H9 (cell line): ENCODE data around the gene NOP53. TPM values are rescaled to one million over a fixed set of nuclear protein-coding genes. Genes with fewer than 3 reads are reported as not detected.
A peak's percentile ranks its signal among the peaks of the same experiment; 100 is the strongest.

Experiments
- DNase-seq: peaks from one replicate; pipeline ENCODE4 v3.0.0-alpha.2; 2017
- H2AFZ ChIP-seq: one replicate; pipeline ENCODE4 v1.6.1; 2013; ENCODE audit warnings: mild to moderate bottlenecking, low read length, control low read depth, moderate library complexity
- H2AK5ac ChIP-seq: 2 replicates; pipeline ENCODE4 v1.6.1; 2013; ENCODE audit warnings: low read length, control low read depth, mixed read lengths; ENCODE audit not compliant: insufficient read length
- H2BK120ac ChIP-seq: one replicate; pipeline ENCODE4 v1.6.1; 2013; ENCODE audit warnings: low read depth, mild to moderate bottlenecking, low read length, control low read depth, inconsistent platforms; ENCODE audit not compliant: poor library complexity, severe bottlenecking
- H2BK12ac ChIP-seq: 2 replicates; pipeline ENCODE4 v1.6.1; 2013; ENCODE audit warnings: low read length, control low read depth, mixed read lengths, low read depth; ENCODE audit not compliant: insufficient read length
- H2BK15ac ChIP-seq: 2 replicates; pipeline ENCODE4 v1.6.1; 2013; ENCODE audit warnings: low read depth, low read length, control low read depth
- H2BK20ac ChIP-seq: one replicate; pipeline ENCODE4 v1.6.1; 2013; ENCODE audit warnings: low read depth, mild to moderate bottlenecking, low read length, control low read depth, inconsistent platforms; ENCODE audit not compliant: poor library complexity, severe bottlenecking
- H2BK5ac ChIP-seq: 2 replicates; pipeline ENCODE4 v1.6.1; 2013; ENCODE audit warnings: low read length, control low read depth, mixed read lengths; ENCODE audit not compliant: insufficient read length
- H3K14ac ChIP-seq: 2 replicates; pipeline ENCODE4 v1.6.1; 2013; ENCODE audit warnings: low read length, control low read depth; ENCODE audit not compliant: insufficient read depth
- H3K18ac ChIP-seq: 2 replicates; pipeline ENCODE4 v1.6.1; 2013; ENCODE audit warnings: low read depth, mild to moderate bottlenecking, mixed read lengths, low read length, control low read depth; ENCODE audit not compliant: insufficient read length
- H3K23ac ChIP-seq: 2 replicates; pipeline ENCODE4 v1.6.1; 2013; ENCODE audit warnings: low read length, control low read depth, mixed read lengths, low read depth; ENCODE audit not compliant: insufficient read length
- H3K23me2 ChIP-seq: 2 replicates; pipeline ENCODE4 v1.6.1; 2013; ENCODE audit warnings: low read depth, mild to moderate bottlenecking, mixed read lengths, low read length, control low read depth; ENCODE audit not compliant: insufficient read length, poor library complexity, severe bottlenecking
- H3K27ac ChIP-seq: 2 replicates; pipeline ENCODE4 v1.5.1; 2013; ENCODE audit warnings: low read length, control low read depth, mixed read lengths, low read depth; ENCODE audit not compliant: insufficient read length
- H3K27me3 ChIP-seq: 2 replicates; pipeline ENCODE4 v1.6.1; 2013; ENCODE audit warnings: low read length, control low read depth, inconsistent platforms; ENCODE audit not compliant: insufficient read depth
- H3K4ac ChIP-seq: 2 replicates; pipeline ENCODE4 v1.6.1; 2013; ENCODE audit warnings: low read depth, mild to moderate bottlenecking, control low read depth, inconsistent platforms, low read length, moderate library complexity
- H3K4me1 ChIP-seq: 2 replicates; pipeline ENCODE4 v1.6.1; 2013; ENCODE audit warnings: low read length, control low read depth, inconsistent platforms; ENCODE audit not compliant: insufficient read depth
- H3K4me2 ChIP-seq: 2 replicates; pipeline ENCODE4 v1.6.1; 2013; ENCODE audit warnings: low read length, control low read depth, mixed read lengths; ENCODE audit not compliant: insufficient read length, insufficient read depth
- H3K56ac ChIP-seq: 2 replicates; pipeline ENCODE4 v1.6.1; 2013; ENCODE audit warnings: low read depth, mild to moderate bottlenecking, mixed read lengths, low read length, control low read depth; ENCODE audit not compliant: insufficient read length
- H3K79me1 ChIP-seq: 2 replicates; pipeline ENCODE4 v1.6.1; 2013; ENCODE audit warnings: low read depth, mild to moderate bottlenecking, moderate library complexity, low read length, control low read depth, inconsistent platforms; ENCODE audit not compliant: insufficient read depth, poor library complexity, severe bottlenecking
- H3K79me2 ChIP-seq: 2 replicates; pipeline ENCODE4 v1.6.1; 2013; ENCODE audit warnings: low read length, control low read depth, inconsistent platforms; ENCODE audit not compliant: insufficient read depth
- H3K9ac ChIP-seq: 2 replicates; pipeline ENCODE4 v1.6.1; 2013; ENCODE audit warnings: low read length, control low read depth, mixed read lengths; ENCODE audit not compliant: insufficient read length; ENCODE audit errors: extremely low read depth
- H3K9me3 ChIP-seq: one replicate; pipeline ENCODE4 v1.6.1; 2013; ENCODE audit warnings: low read depth, low read length, inconsistent platforms; ENCODE audit not compliant: control insufficient read depth
- H3T11ph ChIP-seq: one replicate; pipeline ENCODE4 v1.6.1; 2013; ENCODE audit warnings: mild to moderate bottlenecking, low read length, control low read depth, inconsistent platforms
- H4K20me1 ChIP-seq: one replicate; pipeline ENCODE4 v1.6.1; 2013; ENCODE audit not compliant: control insufficient read depth, insufficient read length, insufficient read depth
- H4K5ac ChIP-seq: 2 replicates; pipeline ENCODE4 v1.6.1; 2013; ENCODE audit warnings: low read depth, mild to moderate bottlenecking, mixed read lengths, low read length, control low read depth; ENCODE audit not compliant: insufficient read length
- H4K8ac ChIP-seq: replicated peaks from 2 replicates; pipeline ENCODE4 v1.6.1; 2013; ENCODE audit warnings: low read length, control low read depth, mixed read lengths, low read depth; ENCODE audit not compliant: insufficient read length
- H4K91ac ChIP-seq: 2 replicates; pipeline ENCODE4 v1.6.1; 2013; ENCODE audit warnings: low read depth, mild to moderate bottlenecking, moderate library complexity, mixed read lengths, low read length, control low read depth; ENCODE audit not compliant: insufficient read length
- H3K27ac Mint-ChIP-seq, 3 experiments: 2 replicates in 2 of 3; 3 replicates in 1 of 3; pipeline ENCODE4 v1.8.0; 2020 to 2021; ENCODE audit warnings: mixed read lengths in 3 of 3, mild to moderate bottlenecking in 1 of 3, moderate library complexity in 1 of 3
- H3K27me3 Mint-ChIP-seq: 2 replicates; pipeline ENCODE4 v1.8.0; 2021; ENCODE audit warnings: low read depth, mild to moderate bottlenecking, moderate library complexity, mixed read lengths
- H3K36me3 Mint-ChIP-seq, 3 experiments: 2 replicates in 2 of 3; 3 replicates in 1 of 3; pipeline ENCODE4 v1.8.0; 2020 to 2021; ENCODE audit warnings: low read depth in 3 of 3, mixed read lengths in 3 of 3; ENCODE audit not compliant: insufficient read depth in 1 of 3
- H3K4me1 Mint-ChIP-seq, 2 experiments: 2 replicates each; pipeline ENCODE4 v1.8.0; 2020; ENCODE audit warnings: mixed read lengths in 2 of 2
- H3K4me3 Mint-ChIP-seq, 2 experiments: 2 replicates in 1 of 2; 3 replicates in 1 of 2; pipeline ENCODE4 v1.8.0; 2020 to 2021; ENCODE audit warnings: mild to moderate bottlenecking in 2 of 2, mixed read lengths in 2 of 2, moderate library complexity in 1 of 2
- H3K9me3 Mint-ChIP-seq, 2 experiments: 2 replicates in 1 of 2; 3 replicates in 1 of 2; pipeline ENCODE4 v1.8.0; 2020; ENCODE audit warnings: mild to moderate bottlenecking in 2 of 2, mixed read lengths in 2 of 2, moderate library complexity in 1 of 2
- CTCF ChIP-seq: fragments of 200-600 bp; sonication (generic); conservative IDR thresholded peaks from 3 replicates; pipeline ENCODE4 v1.8.0; 2021; ENCODE audit warnings: antibody characterized with exemption, mild to moderate bottlenecking
- WGBS: extraction: QIAGEN DNeasy Blood & Tissue Kit; methylation state at CpG from one replicate; pipeline ENCODE4 v1.1.7; 2013; ENCODE audit warnings: missing lambda C conversion rate, low lambda C conversion rate, mixed read lengths; ENCODE audit not compliant: insufficient read length; ENCODE audit errors: extremely low coverage; 5-methylcytosine and 5-hydroxymethylcytosine counted together
- total RNA-seq: library from RNA; stranded (reverse); gene quantifications from 2 replicates; pipeline ENCODE4 v1.2.1, GENCODE V29; 2021

The NOP53 gene
- total RNA-seq, 1 experiment from 2014 or later, result 325 TPM

GRCh38 chr19:47779524-47780214 is 34.3 kb downstream of the NOP53 start:
- Histone ChIP-seq H3K23ac (no peak overlapping the region), H4K91ac (no peak overlapping the region), H3K18ac (no peak overlapping the region), H3K9me3 (no peaks in the 10 kb centered on the region), H3K23me2 (peaks cover 8% of the 10 kb centered on the region), H2BK20ac (no peak overlapping the region), H3K14ac (no peak overlapping the region), H3K4me2 (peak overlapping the region; percentile 100), H2BK5ac (no peak overlapping the region), H2BK120ac (no peak overlapping the region), H2BK12ac (no peak overlapping the region), H3K79me1 (peaks cover 8% of the 10 kb centered on the region), H3K9ac (peak overlapping the region; percentile 90), H3K4me1 (peaks cover 6% of the 10 kb centered on the region; the same call in 1 of the 2 replicates), H2BK15ac (no peak overlapping the region), H3T11ph (no peak overlapping the region), H2AK5ac (no peak overlapping the region), H3K27ac (no peak overlapping the region), H3K56ac (no peak overlapping the region), H3K79me2 (peaks cover 8% of the 10 kb centered on the region; the same call in 1 of the 2 replicates), H4K8ac (no peak overlapping the region), H2AFZ (no peak overlapping the region), H4K20me1 (peaks cover 5% of the 10 kb centered on the region), H3K4ac (no peak overlapping the region), H3K27me3 (no peaks in the 10 kb centered on the region), H4K5ac (no peak overlapping the region)
- DNase-seq, result no peak
- peak overlapping the region in 2 of 3 experiments; percentile 57 to 96; a peak in 4 of 7 replicates for H3K27ac Mint-ChIP-seq
- peaks cover 9 to 22% of the 10 kb centered on the region in 2 experiments for H3K4me1 Mint-ChIP-seq
- peaks cover 34 to 48% (median 46%) of the 10 kb centered on the region in 3 experiments for H3K36me3 Mint-ChIP-seq
- no peaks in the 10 kb centered on the region for H3K27me3 Mint-ChIP-seq
- no CpG with 5 or more reads among the region's 24 CpGs for WGBS
- H3K9me3 Mint-ChIP-seq, result no peaks in the 10 kb centered on the region
- H3K4me3 Mint-ChIP-seq, result peak overlapping the region; percentile 92 to 97
- no peak for TF ChIP-seq CTCF
